GM18858 (cell line): ENCODE measurements around the gene FST.

Source experiments
- ATAC-seq: cut with Tn5 transposase; IDR thresholded peaks from one replicate; pipeline ENCODE4 v1.9.1; 2021; ENCODE audit not compliant: unreplicated experiment

Gene FST

GRCh38 chr5:53508125-53508524 is 27.7 kb downstream of the FST start:
- no peak for ATAC-seq

- ATAC-seq, result no peak
Measured at GRCh38 chr5:53512539-53512938, 32.1 kb downstream of the FST start.

- no peak for ATAC-seq
Measured at GRCh38 chr5:53515988-53516387, 35.6 kb downstream of the FST start.

- ATAC-seq, result no peak
Measured at GRCh38 chr5:53520813-53521212, 40.4 kb downstream of the FST start.
